ENCODE measurements around the gene TNFRSF25.

Gene TNFRSF25

GRCh38 chr1:6427441-6428390 lies 38.3 kb downstream of the TNFRSF25 start:
- no peak overlapping the region for H3K4me3 ChIP-seq (ENCODE audit: control insufficient read depth, low read depth, low read length)
- DNase-seq (ENCODE audit: low read depth): no peak
- TF ChIP-seq CTCF (IDR thresholded peaks at IDR 0.05; ENCODE audit: control insufficient read depth, insufficient read depth, low read depth, low read length, missing control alignments): no peak

- TF ChIP-seq CTCF (IDR thresholded peaks at IDR 0.05; ENCODE audit: control insufficient read depth, insufficient read depth, low read depth, low read length, missing control alignments): no peak
- no peak for DNase-seq (ENCODE audit: low read depth)
- H3K4me3 ChIP-seq (ENCODE audit: control insufficient read depth, low read depth, low read length): no peak overlapping the region
Measured at GRCh38 chr1:6426972-6427350, 39.0 kb downstream of the TNFRSF25 start.

GRCh38 chr1:6426277-6426971 lies 39.5 kb downstream of the TNFRSF25 start:
- DNase-seq (ENCODE audit: low read depth): no peak
- no peak overlapping the region for H3K4me3 ChIP-seq (ENCODE audit: control insufficient read depth, low read depth, low read length)
- no peak for TF ChIP-seq CTCF (IDR thresholded peaks at IDR 0.05; ENCODE audit: control insufficient read depth, insufficient read depth, low read depth, low read length, missing control alignments)

GRCh38 chr1:6425658-6426057 lies 40.3 kb downstream of the TNFRSF25 start:
- DNase-seq (ENCODE audit: low read depth): no peak
- H3K4me3 ChIP-seq (ENCODE audit: control insufficient read depth, low read depth, low read length): no peak overlapping the region
- TF ChIP-seq CTCF (IDR thresholded peaks at IDR 0.05; ENCODE audit: control insufficient read depth, insufficient read depth, low read depth, low read length, missing control alignments): no peak

- no peak for DNase-seq (ENCODE audit: low read depth)
- H3K4me3 ChIP-seq (ENCODE audit: control insufficient read depth, low read depth, low read length): no peak within 1 kb of the TSS
- no peak for TF ChIP-seq CTCF (IDR thresholded peaks at IDR 0.05; ENCODE audit: control insufficient read depth, insufficient read depth, low read depth, low read length, missing control alignments)
Measured at GRCh38 chr1:6424619-6425593, 41.1 kb downstream of the TNFRSF25 start, which contains the start of gene ESPN. TSS of gene ESPN (plus strand) at chr1:6424776. CDS start at chr1:6424956, 180 bp downstream.

Measured in AG09309 (cell line).